ENCODE results near the gene GNAQ.
A peak's percentile ranks its signal among the peaks of the same experiment; 100 is the strongest.
"Not testable (repeated sequence)": the region's sequence is repeated elsewhere in the genome, so short reads cannot be mapped to it uniquely, and the experiment has no call there.

The GNAQ gene

GRCh38 chr9:77714077-77714549 lies 317.5 kb downstream of the GNAQ start:
- no peak for DNase-seq

- peak; percentile 12 for DNase-seq
Observed at GRCh38 chr9:77712533-77713130, 319.0 kb downstream of the GNAQ start.

- no peak for DNase-seq
Observed at GRCh38 chr9:77710965-77711648, 320.5 kb downstream of the GNAQ start.

GRCh38 chr9:77710316-77710715 lies 321.3 kb downstream of the GNAQ start:
- DNase-seq = no peak

GRCh38 chr9:77708064-77708815 lies 323.4 kb downstream of the GNAQ start:
- no peak for DNase-seq

GRCh38 chr9:77707383-77708063 lies 324.1 kb downstream of the GNAQ start:
- DNase-seq = no peak

GRCh38 chr9:77705636-77706035 lies 326.0 kb downstream of the GNAQ start:
- DNase-seq = no peak

GRCh38 chr9:77702521-77703390 lies 328.9 kb downstream of the GNAQ start:
- not testable (repeated sequence) for DNase-seq

- DNase-seq = no peak
Observed at GRCh38 chr9:77697238-77697984, 334.2 kb downstream of the GNAQ start.

GRCh38 chr9:77690723-77691122 lies 340.9 kb downstream of the GNAQ start:
- DNase-seq = not testable (repeated sequence)

- DNase-seq = not testable (repeated sequence)
Observed at GRCh38 chr9:77690119-77690518, 341.5 kb downstream of the GNAQ start.

GRCh38 chr9:77687737-77688136 lies 343.9 kb downstream of the GNAQ start:
- DNase-seq = not testable (repeated sequence)

GRCh38 chr9:77680581-77680980 lies 351.0 kb downstream of the GNAQ start:
- no peak for DNase-seq

- no peak for DNase-seq
Observed at GRCh38 chr9:77679661-77680368, 351.8 kb downstream of the GNAQ start.

GRCh38 chr9:77679088-77679487 lies 352.5 kb downstream of the GNAQ start:
- DNase-seq = no peak

GRCh38 chr9:77677957-77678535 lies 353.6 kb downstream of the GNAQ start:
- no peak for DNase-seq

- DNase-seq = no peak
Observed at GRCh38 chr9:77677397-77677796, 354.2 kb downstream of the GNAQ start.

GRCh38 chr9:77673941-77674791 lies 357.4 kb downstream of the GNAQ start:
- DNase-seq = no peak

GRCh38 chr9:77672183-77672582 lies 359.4 kb downstream of the GNAQ start:
- no peak for DNase-seq
